ENCODE measurements around the gene POU6F2. TPM values are rescaled to one million over a fixed set of nuclear protein-coding genes. Genes with fewer than 3 reads are reported as not detected.

The POU6F2 gene
- total RNA-seq, 1 donor from 2014 or later, result 0.24 TPM

DNA sequence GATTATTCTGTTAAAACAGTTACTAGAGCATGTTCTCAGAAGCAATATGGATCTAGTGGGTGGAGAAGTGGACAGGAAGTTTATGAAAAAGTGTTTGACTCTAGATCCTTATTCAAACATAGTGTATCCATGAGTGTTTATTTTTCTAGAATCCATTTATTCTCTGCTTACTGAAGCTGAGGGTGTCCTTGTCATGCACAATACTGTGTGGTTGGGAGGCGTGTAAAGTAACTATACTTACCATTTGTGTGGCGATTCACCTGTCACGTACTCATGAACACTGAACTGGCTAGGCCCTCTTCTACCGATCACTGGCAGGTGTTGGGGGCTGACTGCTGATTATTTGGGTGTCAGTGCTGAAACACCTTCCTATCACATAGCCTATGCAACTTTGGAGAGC, 74.0 kb downstream of the POU6F2 start:
- intact Hi-C loops (cut with micrococcal nuclease), result no loop called here
- H3K36me3 Mint-ChIP-seq (ENCODE audit: low read depth), result no peaks in the 10 kb centered on the region
- ChIA-PET CTCF (no interaction called here), POLR2A (no interaction called here)
- TF ChIP-seq, protein P1, sequence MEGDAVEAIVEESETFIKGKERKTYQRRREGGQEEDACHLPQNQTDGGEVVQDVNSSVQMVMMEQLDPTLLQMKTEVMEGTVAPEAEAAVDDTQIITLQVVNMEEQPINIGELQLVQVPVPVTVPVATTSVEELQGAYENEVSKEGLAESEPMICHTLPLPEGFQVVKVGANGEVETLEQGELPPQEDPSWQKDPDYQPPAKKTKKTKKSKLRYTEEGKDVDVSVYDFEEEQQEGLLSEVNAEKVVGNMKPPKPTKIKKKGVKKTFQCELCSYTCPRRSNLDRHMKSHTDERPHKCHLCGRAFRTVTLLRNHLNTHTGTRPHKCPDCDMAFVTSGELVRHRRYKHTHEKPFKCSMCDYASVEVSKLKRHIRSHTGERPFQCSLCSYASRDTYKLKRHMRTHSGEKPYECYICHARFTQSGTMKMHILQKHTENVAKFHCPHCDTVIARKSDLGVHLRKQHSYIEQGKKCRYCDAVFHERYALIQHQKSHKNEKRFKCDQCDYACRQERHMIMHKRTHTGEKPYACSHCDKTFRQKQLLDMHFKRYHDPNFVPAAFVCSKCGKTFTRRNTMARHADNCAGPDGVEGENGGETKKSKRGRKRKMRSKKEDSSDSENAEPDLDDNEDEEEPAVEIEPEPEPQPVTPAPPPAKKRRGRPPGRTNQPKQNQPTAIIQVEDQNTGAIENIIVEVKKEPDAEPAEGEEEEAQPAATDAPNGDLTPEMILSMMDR (IDR thresholded peaks at IDR 0.05), result no peak
- H3K4me3 Mint-ChIP-seq, result no peak overlapping the region
- DNase-seq, result no peak
- H3K27me3 Mint-ChIP-seq, result peaks cover 6% of the 10 kb centered on the region
- H3K27ac Mint-ChIP-seq, result no peak overlapping the region
- H3K4me1 Mint-ChIP-seq, result no peaks in the 10 kb centered on the region
- no peak for ATAC-seq (ENCODE audit: low read depth)
- peaks cover 4% of the 10 kb centered on the region for H3K9me3 Mint-ChIP-seq

DNA sequence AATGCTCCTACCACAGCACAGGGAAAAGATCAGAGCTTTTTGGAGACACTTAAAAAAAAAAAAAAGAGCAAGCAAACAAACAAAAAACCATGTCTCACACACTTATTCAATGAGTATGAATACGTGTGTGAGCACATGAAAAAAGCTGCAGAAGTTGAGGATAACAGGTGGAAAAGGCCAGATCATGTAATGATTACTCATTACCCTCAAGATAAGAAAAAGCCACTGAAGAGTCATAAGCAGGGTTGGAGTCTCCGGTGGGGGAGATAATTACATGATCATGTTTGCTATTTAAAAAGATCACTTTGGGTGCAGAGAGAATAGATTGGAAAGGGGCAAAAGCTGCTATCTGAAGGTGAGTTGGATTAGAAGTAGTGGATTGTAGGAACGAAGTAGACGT, 77.0 kb downstream of the POU6F2 start:
- intact Hi-C loops (cut with micrococcal nuclease), result no loop called here
- H3K4me3 Mint-ChIP-seq, result no peak overlapping the region
- H3K36me3 Mint-ChIP-seq (ENCODE audit: low read depth), result no peaks in the 10 kb centered on the region
- POLR2A ChIA-PET, result no interaction called here
- H3K27ac Mint-ChIP-seq, result no peak overlapping the region
- ATAC-seq (ENCODE audit: low read depth) (no peak), DNase-seq (no peak)
- H3K9me3 Mint-ChIP-seq, result peaks cover 3% of the 10 kb centered on the region
- TF ChIP-seq, protein P1 (IDR thresholded peaks at IDR 0.05), result no peak
- H3K4me1 Mint-ChIP-seq, result no peaks in the 10 kb centered on the region
- H3K27me3 Mint-ChIP-seq, result peaks cover 10% of the 10 kb centered on the region
- CTCF ChIA-PET, result no interaction called here

DNA sequence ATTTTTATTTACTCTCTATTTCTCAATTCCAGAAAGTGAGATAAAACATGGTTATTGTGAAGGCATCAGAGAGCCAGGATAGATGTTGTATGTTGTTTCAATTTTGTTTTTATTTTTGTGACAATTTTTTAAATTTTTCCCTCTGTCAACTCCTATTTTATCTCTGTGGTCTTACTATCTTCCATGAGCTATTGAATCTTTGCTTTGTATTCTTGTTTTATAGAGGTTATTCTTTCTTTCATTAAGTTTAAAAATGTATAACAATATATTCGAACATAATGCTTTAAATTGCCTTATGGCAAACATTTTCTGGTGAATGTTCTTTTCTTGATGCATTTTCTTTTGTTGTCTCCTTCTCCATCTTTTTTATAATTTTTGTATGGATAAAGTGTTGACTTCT, 78.4 kb downstream of the POU6F2 start:
- ChIA-PET CTCF (no interaction called here), POLR2A (no interaction called here)
- no peak overlapping the region for H3K27ac Mint-ChIP-seq
- H3K36me3 Mint-ChIP-seq (ENCODE audit: low read depth), result no peaks in the 10 kb centered on the region
- H3K27me3 Mint-ChIP-seq, result peaks cover 12% of the 10 kb centered on the region
- H3K9me3 Mint-ChIP-seq, result peaks cover 3% of the 10 kb centered on the region
- no peak for ATAC-seq (ENCODE audit: low read depth)
- no peak for DNase-seq
- TF ChIP-seq, protein P1 (IDR thresholded peaks at IDR 0.05), result no peak
- H3K4me3 Mint-ChIP-seq, result no peak overlapping the region
- intact Hi-C loops (cut with micrococcal nuclease), result no loop called here
- H3K4me1 Mint-ChIP-seq, result no peaks in the 10 kb centered on the region

GRCh38 chr7:39062811-39063210, 85.1 kb downstream of the POU6F2 start:
- no peaks in the 10 kb centered on the region for H3K9me3 Mint-ChIP-seq
- H3K4me3 Mint-ChIP-seq, result no peak overlapping the region
- TF ChIP-seq, protein P1 (IDR thresholded peaks at IDR 0.05), result no peak
- CTCF ChIA-PET, result no interaction called here
- intact Hi-C loops (cut with micrococcal nuclease), result no loop called here
- H3K27ac Mint-ChIP-seq, result no peak overlapping the region
- H3K27me3 Mint-ChIP-seq, result peaks cover 5% of the 10 kb centered on the region
- H3K36me3 Mint-ChIP-seq (ENCODE audit: low read depth), result no peaks in the 10 kb centered on the region
- POLR2A ChIA-PET, result no interaction called here
- no peaks in the 10 kb centered on the region for H3K4me1 Mint-ChIP-seq
- DNase-seq (no peak), ATAC-seq (ENCODE audit: low read depth) (no peak)

GRCh38 chr7:39069031-39069430, 91.3 kb downstream of the POU6F2 start:
- no peak for DNase-seq
- Mint-ChIP-seq H3K27me3 (no peaks in the 10 kb centered on the region), H3K4me3 (no peak overlapping the region), H3K9me3 (no peaks in the 10 kb centered on the region), H3K27ac (no peak overlapping the region), H3K36me3 (ENCODE audit: low read depth) (no peaks in the 10 kb centered on the region), H3K4me1 (peaks cover 12% of the 10 kb centered on the region)
- ChIA-PET CTCF (no interaction called here), POLR2A (no interaction called here)
- TF ChIP-seq, protein P1 (IDR thresholded peaks at IDR 0.05), result no peak
- intact Hi-C loops (cut with micrococcal nuclease), result no loop called here
- no peak for ATAC-seq (ENCODE audit: low read depth)
